Stimulated activated naive B cell treated with anti-CD40 and anti-IgM and Interleukin-4, amounts not matched to agents 10 μg/mL and 1 μg/mL and 100 μg/mL, for 72 hours (primary cell): ENCODE measurements around the gene SLC38A2.
A peak's percentile ranks its signal among the peaks of the same experiment; 100 is the strongest.

Experiments used
- ATAC-seq, 2 donors: fragments of 150-1000 bp; cut with Tn5 transposase; replicated peaks; 2 replicates each; pipeline ENCODE4 v1.10.0; 2021; ENCODE audit warnings: moderate library complexity in 1 of 2
- DNase-seq: peaks from one replicate; pipeline ENCODE4 v3.0.0; 2021
- H3K27ac Mint-ChIP-seq: one replicate; pipeline ENCODE4 v1.8.0; 2022; ENCODE audit warnings: mild to moderate bottlenecking, mixed read lengths
- H3K27me3 Mint-ChIP-seq, 2 donors: one replicate each; pipeline ENCODE4 v1.8.0; 2022; ENCODE audit warnings: mixed read lengths in 2 of 2
- H3K36me3 Mint-ChIP-seq, 2 donors: one replicate each; pipeline ENCODE4 v1.8.0; 2022; ENCODE audit warnings: mixed read lengths in 2 of 2, mild to moderate bottlenecking in 1 of 2
- H3K4me1 Mint-ChIP-seq, 2 donors: one replicate each; pipeline ENCODE4 v1.8.0; 2022; ENCODE audit warnings: mixed read lengths in 2 of 2, mild to moderate bottlenecking in 1 of 2
- H3K4me3 Mint-ChIP-seq, 2 donors: one replicate each; pipeline ENCODE4 v1.8.0; 2022; ENCODE audit warnings: mild to moderate bottlenecking in 2 of 2, mixed read lengths in 2 of 2, moderate library complexity in 1 of 2
- H3K9me3 Mint-ChIP-seq, 2 donors: one replicate each; pipeline ENCODE4 v1.8.0; 2022; ENCODE audit warnings: mixed read lengths in 2 of 2, mild to moderate bottlenecking in 1 of 2

The SLC38A2 gene

GRCh38 chr12:46386877-46387629 is 14.5 kb upstream of the SLC38A2 start:
- peak overlapping the region; percentile 75 to 80 for H3K4me3 Mint-ChIP-seq
- peak; percentile 49 for DNase-seq
- ATAC-seq, result peak; percentile 11 to 17
- H3K27ac Mint-ChIP-seq, result peak overlapping the region; percentile 93
- no peaks in the 10 kb centered on the region for H3K9me3 Mint-ChIP-seq
- no peaks in the 10 kb centered on the region for H3K36me3 Mint-ChIP-seq
- no peaks in the 10 kb centered on the region for H3K27me3 Mint-ChIP-seq
- peaks cover 41 to 66% of the 10 kb centered on the region in 2 donors for H3K4me1 Mint-ChIP-seq

GRCh38 chr12:46386360-46386867 is 13.8 kb upstream of the SLC38A2 start:
- Mint-ChIP-seq H3K4me1 (peaks cover 41 to 65% of the 10 kb centered on the region in 2 donors), H3K36me3 (no peaks in the 10 kb centered on the region), H3K27ac (no peak overlapping the region), H3K27me3 (no peaks in the 10 kb centered on the region), H3K4me3 (peak overlapping the region in 1 of 2 donors; percentile 39), H3K9me3 (no peaks in the 10 kb centered on the region)
- DNase-seq, result no peak
- ATAC-seq, result no peak

GRCh38 chr12:46385438-46385837 is 12.9 kb upstream of the SLC38A2 start:
- DNase-seq, result no peak
- Mint-ChIP-seq H3K36me3 (no peaks in the 10 kb centered on the region), H3K27ac (peak overlapping the region; percentile 9), H3K27me3 (no peaks in the 10 kb centered on the region), H3K4me3 (no peak overlapping the region), H3K9me3 (no peaks in the 10 kb centered on the region), H3K4me1 (peaks cover 38 to 55% of the 10 kb centered on the region in 2 donors)
- no peak for ATAC-seq

- ATAC-seq, result no peak
- H3K4me1 Mint-ChIP-seq, result peaks cover 35 to 51% of the 10 kb centered on the region in 2 donors
- H3K4me3 Mint-ChIP-seq, result peak overlapping the region; percentile 85 to 96
- DNase-seq, result no peak
- no peaks in the 10 kb centered on the region for H3K9me3 Mint-ChIP-seq
- no peaks in the 10 kb centered on the region for H3K36me3 Mint-ChIP-seq
- H3K27me3 Mint-ChIP-seq, result no peaks in the 10 kb centered on the region
- peak overlapping the region; percentile 99 for H3K27ac Mint-ChIP-seq
These were observed 12.1 kb upstream of the SLC38A2 start for GRCh38 chr12:46384451-46385309.

GRCh38 chr12:46383654-46384450 is 11.3 kb upstream of the SLC38A2 start:
- Mint-ChIP-seq H3K27me3 (no peaks in the 10 kb centered on the region), H3K4me1 (peaks cover 30 to 44% of the 10 kb centered on the region in 2 donors)

GRCh38 chr12:46382964-46383653 is 10.5 kb upstream of the SLC38A2 start:
- Mint-ChIP-seq H3K4me1 (peaks cover 26 to 39% of the 10 kb centered on the region in 2 donors), H3K27me3 (no peaks in the 10 kb centered on the region), H3K4me3 (peak overlapping the region; percentile 85 to 96)

More at GRCh38 chr12:46383654-46384450, 11.3 kb upstream of the SLC38A2 start:
- peak overlapping the region; percentile 85 to 96 for H3K4me3 Mint-ChIP-seq
- peak; percentile 76 for DNase-seq
- H3K36me3 Mint-ChIP-seq, result no peaks in the 10 kb centered on the region
- no peaks in the 10 kb centered on the region for H3K9me3 Mint-ChIP-seq
- peak overlapping the region; percentile 99 for H3K27ac Mint-ChIP-seq
- peak; percentile 66 to 70 for ATAC-seq

GRCh38 chr12:46382408-46382963 is 9.9 kb upstream of the SLC38A2 start:
- H3K9me3 Mint-ChIP-seq, result no peaks in the 10 kb centered on the region
- DNase-seq, result no peak
- peak overlapping the region; percentile 85 to 96 for H3K4me3 Mint-ChIP-seq
- H3K36me3 Mint-ChIP-seq, result no peaks in the 10 kb centered on the region
- ATAC-seq, result no peak
- peaks cover 23 to 33% of the 10 kb centered on the region in 2 donors for H3K4me1 Mint-ChIP-seq
- H3K27me3 Mint-ChIP-seq, result no peaks in the 10 kb centered on the region
- peak overlapping the region; percentile 99 for H3K27ac Mint-ChIP-seq

More at GRCh38 chr12:46382964-46383653, 10.5 kb upstream of the SLC38A2 start:
- Mint-ChIP-seq H3K36me3 (no peaks in the 10 kb centered on the region), H3K27ac (peak overlapping the region; percentile 99), H3K9me3 (no peaks in the 10 kb centered on the region)
- DNase-seq, result peak; percentile 93
- ATAC-seq, result peak; percentile 77 to 82

GRCh38 chr12:46380881-46381280 is 8.3 kb upstream of the SLC38A2 start:
- Mint-ChIP-seq H3K4me1 (peaks cover 17 to 21% of the 10 kb centered on the region in 2 donors), H3K4me3 (no peak overlapping the region), H3K27ac (no peak overlapping the region), H3K36me3 (no peaks in the 10 kb centered on the region), H3K27me3 (no peaks in the 10 kb centered on the region), H3K9me3 (no peaks in the 10 kb centered on the region)
- ATAC-seq, result no peak
- DNase-seq, result no peak

- no peak overlapping the region for H3K27ac Mint-ChIP-seq
- no peak for DNase-seq
- ATAC-seq, result no peak
- peaks cover 13 to 15% of the 10 kb centered on the region in 2 donors for H3K4me1 Mint-ChIP-seq
- no peak overlapping the region for H3K4me3 Mint-ChIP-seq
- H3K36me3 Mint-ChIP-seq, result no peaks in the 10 kb centered on the region
- no peaks in the 10 kb centered on the region for H3K27me3 Mint-ChIP-seq
- no peaks in the 10 kb centered on the region for H3K9me3 Mint-ChIP-seq
These were observed 7.6 kb upstream of the SLC38A2 start for GRCh38 chr12:46380022-46380796.

GRCh38 chr12:46379352-46379751 is 6.8 kb upstream of the SLC38A2 start:
- no peaks in the 10 kb centered on the region for H3K27me3 Mint-ChIP-seq
- DNase-seq (no peak), ATAC-seq (no peak)
- no peak overlapping the region for H3K4me3 Mint-ChIP-seq
- no peak overlapping the region for H3K27ac Mint-ChIP-seq
- no peaks in the 10 kb centered on the region for H3K36me3 Mint-ChIP-seq
- peaks cover 9 to 11% of the 10 kb centered on the region in 2 donors for H3K4me1 Mint-ChIP-seq
- no peaks in the 10 kb centered on the region for H3K9me3 Mint-ChIP-seq

- no peaks in the 10 kb centered on the region for H3K36me3 Mint-ChIP-seq
- no peak overlapping the region for H3K4me3 Mint-ChIP-seq
- DNase-seq, result no peak
- no peak overlapping the region for H3K27ac Mint-ChIP-seq
- peaks cover 14 to 16% of the 10 kb centered on the region in 2 donors for H3K4me1 Mint-ChIP-seq
- H3K9me3 Mint-ChIP-seq, result no peaks in the 10 kb centered on the region
- ATAC-seq, result no peak
- H3K27me3 Mint-ChIP-seq, result no peaks in the 10 kb centered on the region
These were observed 6.0 kb upstream of the SLC38A2 start for GRCh38 chr12:46378530-46378929.

GRCh38 chr12:46377678-46378077 is 5.1 kb upstream of the SLC38A2 start:
- ATAC-seq, result no peak
- Mint-ChIP-seq H3K27ac (no peak overlapping the region), H3K4me1 (peaks cover 14 to 17% of the 10 kb centered on the region in 2 donors)

More at GRCh38 chr12:46377678-46378077, 5.1 kb upstream of the SLC38A2 start:
- H3K4me3 Mint-ChIP-seq, result no peak overlapping the region
- no peaks in the 10 kb centered on the region for H3K9me3 Mint-ChIP-seq
- no peak for DNase-seq
- H3K36me3 Mint-ChIP-seq, result no peaks in the 10 kb centered on the region
- H3K27me3 Mint-ChIP-seq, result no peaks in the 10 kb centered on the region
